GM18507 (cell line): ENCODE results near the gene SH3BP5.

Experiments used
- DNase-seq: peaks from one replicate; pipeline ENCODE4 v3.0.0; 2011; ENCODE audit warnings: low read depth; ENCODE audit not compliant: insufficient read length; ENCODE audit errors: extremely low spot score
- FAIRE-seq: peaks from 2 replicates; lab custom pipeline; 2011; peaks lifted over from hg19 to GRCh38; lab: Jason Lieb, UNC

Gene SH3BP5

GRCh38 chr3:15220056-15220455 is 112.3 kb downstream of the SH3BP5 start:
- FAIRE-seq (no peak), DNase-seq (no peak)

DNA sequence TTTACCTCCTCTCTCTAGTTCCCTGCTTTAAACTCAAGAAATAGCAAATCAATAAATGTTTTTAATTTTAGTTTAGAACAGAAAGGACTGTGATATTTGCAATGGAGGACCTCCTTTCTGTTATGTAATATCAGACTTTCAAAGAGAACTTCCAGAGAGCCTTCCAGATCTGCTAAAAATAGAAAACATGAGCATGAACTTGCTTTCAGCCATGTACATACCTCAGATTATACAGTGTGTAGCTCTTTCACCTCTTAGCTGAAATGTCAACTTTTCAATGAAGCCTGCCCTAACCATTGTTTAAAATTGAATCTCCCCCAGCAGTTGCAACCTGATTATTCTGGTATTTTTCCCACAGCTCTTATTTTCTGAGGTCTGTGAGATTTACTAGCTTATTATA is 113.7 kb downstream of the SH3BP5 start:
- FAIRE-seq = no peak
- DNase-seq = no peak

DNA sequence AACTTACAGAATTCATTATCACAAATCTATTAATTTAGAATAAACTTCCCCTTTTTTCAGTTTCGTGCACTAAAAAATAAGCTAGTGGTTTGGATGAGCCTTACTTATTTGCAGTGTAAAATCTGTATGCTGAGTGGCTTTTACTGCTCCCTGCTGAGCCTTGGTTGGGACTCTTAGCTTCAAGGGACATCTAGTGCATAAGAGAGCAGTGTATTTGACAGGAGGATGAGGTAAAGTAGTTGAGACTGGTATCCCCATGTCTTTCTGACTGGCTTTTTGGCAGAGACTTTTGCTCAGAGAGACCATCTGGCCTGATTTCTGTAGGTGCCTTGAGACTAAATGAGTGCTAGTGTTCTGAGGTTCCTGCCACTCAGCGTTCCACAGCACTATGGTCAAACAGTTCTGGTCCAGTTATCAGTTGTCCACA is 114.5 kb downstream of the SH3BP5 start:
- no peak for FAIRE-seq
- no peak for DNase-seq

- FAIRE-seq (no peak), DNase-seq (no peak)
These were observed 115.2 kb downstream of the SH3BP5 start for GRCh38 chr3:15217011-15217671.

- DNase-seq (no peak), FAIRE-seq (no peak)
These were observed 115.9 kb downstream of the SH3BP5 start for GRCh38 chr3:15216501-15216900.

GRCh38 chr3:15215996-15216395 is 116.4 kb downstream of the SH3BP5 start:
- DNase-seq (no peak), FAIRE-seq (peak; percentile 57)

DNA sequence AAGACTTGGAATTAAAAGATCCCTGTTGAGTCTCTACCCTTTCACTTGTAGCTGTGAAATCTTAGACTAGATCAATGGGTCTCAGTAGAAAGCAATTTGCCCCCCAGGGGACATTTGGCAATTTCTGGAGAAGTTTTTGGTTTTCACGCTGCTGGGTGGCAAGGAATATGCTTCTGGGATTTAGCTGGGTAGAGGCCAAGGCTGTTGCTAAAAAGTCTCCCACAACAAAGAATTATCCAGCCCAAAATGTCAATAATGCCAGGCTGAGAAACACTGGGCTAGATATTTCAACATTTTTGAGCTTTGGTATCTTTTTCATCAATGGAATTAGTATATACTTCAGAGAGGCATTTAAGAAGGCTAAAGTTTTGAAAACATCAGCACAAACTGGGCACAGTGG is 117.6 kb downstream of the SH3BP5 start:
- FAIRE-seq = no peak
- no peak for DNase-seq

- FAIRE-seq (no peak), DNase-seq (no peak)
These were observed 120.4 kb downstream of the SH3BP5 start for GRCh38 chr3:15211937-15212336.

- DNase-seq (no peak), FAIRE-seq (no peak)
These were observed 124.4 kb downstream of the SH3BP5 start for GRCh38 chr3:15207836-15208504.

GRCh38 chr3:15206662-15207576 is 125.5 kb downstream of the SH3BP5 start:
- DNase-seq (no peak), FAIRE-seq (no peak)

DNA sequence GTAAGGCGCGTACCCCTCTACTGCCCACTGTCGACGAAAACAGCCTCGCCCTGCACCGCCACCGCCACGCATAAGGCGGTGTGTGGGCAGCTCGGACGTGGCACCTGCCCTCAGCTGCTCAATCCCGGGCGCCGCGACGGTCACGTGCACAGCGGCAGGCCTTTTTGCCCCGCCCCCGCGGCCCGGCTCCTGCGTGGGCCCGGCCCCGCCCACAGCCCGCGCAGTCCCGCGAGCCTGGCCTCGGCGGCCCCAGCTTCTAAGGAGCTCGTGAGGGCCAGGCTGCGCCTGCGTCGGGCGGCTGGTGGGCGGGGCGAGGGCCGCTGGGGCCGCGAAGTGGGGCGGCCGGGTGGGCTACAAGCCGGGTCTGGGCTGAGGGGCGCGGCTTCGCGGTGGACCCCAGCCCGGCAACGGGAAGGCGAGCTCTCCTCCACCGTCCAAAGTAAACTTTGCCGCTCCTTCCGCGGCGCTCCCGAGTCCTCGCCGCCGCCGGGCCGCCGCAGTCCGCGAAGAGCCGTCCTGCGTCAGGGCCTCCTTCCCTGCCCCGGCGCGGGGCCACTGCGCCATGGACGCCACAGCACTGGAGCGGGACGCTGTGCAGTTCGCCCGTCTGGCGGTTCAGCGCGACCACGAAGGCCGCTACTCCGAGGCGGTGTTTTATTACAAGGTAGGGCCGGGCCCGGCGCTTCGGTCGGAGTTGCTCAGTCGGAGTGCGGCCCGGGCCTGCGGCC is 126.3 kb downstream of the SH3BP5 start, which contains the start of gene CAPN7:
Gene CAPN7, plus strand, starts transcription at position 313 of the 728 bp plus-strand sequence. Its CDS starts 250 bp downstream, at position 563.
- DNase-seq (peak; percentile 91), FAIRE-seq (peak; percentile 84)

DNA sequence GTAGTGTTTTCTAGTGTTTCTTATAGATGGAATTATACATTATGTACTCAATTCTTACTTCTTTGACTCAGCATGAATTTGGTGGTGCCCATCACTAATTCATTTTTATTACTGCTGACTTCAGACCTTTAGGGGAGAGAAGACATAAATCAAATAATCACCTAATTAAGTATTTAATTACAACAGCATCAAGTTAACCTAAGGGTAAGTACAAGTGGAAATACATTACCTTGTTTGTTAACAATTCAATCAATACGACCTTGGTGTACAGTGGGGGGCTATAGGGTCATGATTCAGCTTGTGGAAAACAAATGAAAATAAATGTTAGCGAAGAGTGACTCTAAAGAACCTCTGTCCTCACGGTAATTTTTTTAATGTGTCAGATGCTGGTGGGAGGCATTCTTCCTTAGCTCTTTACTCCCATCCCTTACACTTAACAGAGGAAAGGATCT is 126.9 kb downstream of the SH3BP5 start:
- DNase-seq (no peak), FAIRE-seq (no peak)
